Esophagus muscularis mucosa (tissue), 3 donors: ENCODE data around the gene GATB.

Experiments used
- CTCF ChIP-seq, 3 experiments: fragments of 200-600 bp in 2 of 3; fragments of 450-650 bp in 1 of 3; sonication (generic) in 2 of 3; IDR thresholded peaks; one replicate each; pipeline ENCODE4 v1.5.1; 2017 to 2019; ENCODE audit warnings: antibody characterized with exemption in 3 of 3, mild to moderate bottlenecking in 2 of 3, moderate library complexity in 1 of 3
- POLR2A ChIP-seq: fragments of 450-650 bp; IDR thresholded peaks from one replicate; pipeline ENCODE4 v1.6.1; 2017; ENCODE audit warnings: antibody characterized with exemption, moderate library complexity, mild to moderate bottlenecking, low read depth
- POLR2AphosphoS5 ChIP-seq, 2 donors: sonication (generic); formaldehyde crosslinking; IDR thresholded peaks; one replicate each; pipeline ENCODE4 v1.6.1; 2017; ENCODE audit warnings: antibody characterized with exemption in 2 of 2

DNA sequence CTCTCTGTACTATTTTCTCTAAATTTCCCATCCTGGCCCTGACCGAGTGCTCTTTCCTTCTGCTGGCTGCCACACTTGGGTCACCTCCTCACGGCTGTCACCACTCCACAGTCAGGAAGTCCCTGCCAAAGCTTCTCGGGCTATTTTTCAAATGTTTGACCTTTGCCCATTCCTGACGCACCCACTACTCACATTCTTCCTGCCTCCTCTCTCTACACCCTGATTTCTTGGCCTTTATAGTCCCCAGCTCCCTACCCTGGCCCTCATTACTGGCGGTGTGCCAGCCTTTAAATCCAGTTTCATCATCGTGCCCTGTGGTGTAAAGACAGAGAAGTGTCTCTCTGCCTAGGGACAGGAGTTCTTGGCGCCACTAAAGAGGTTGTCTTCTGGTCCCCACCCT lies 46.4 kb upstream of the GATB start:
- TF ChIP-seq CTCF (IDR thresholded peaks at IDR 0.05) = no peak
- TF ChIP-seq POLR2AphosphoS5 (IDR thresholded peaks at IDR 0.05) = no peak
- TF ChIP-seq POLR2A = no peak
